ENCODE measurements around the gene ITGB2.

The ITGB2 gene

GRCh38 chr21:44955798-44956175, 35.1 kb upstream of the ITGB2 start:
- no peak for DNase-seq (ENCODE audit: low read depth in 2 of 2, low spot score in 1 of 2)

DNA sequence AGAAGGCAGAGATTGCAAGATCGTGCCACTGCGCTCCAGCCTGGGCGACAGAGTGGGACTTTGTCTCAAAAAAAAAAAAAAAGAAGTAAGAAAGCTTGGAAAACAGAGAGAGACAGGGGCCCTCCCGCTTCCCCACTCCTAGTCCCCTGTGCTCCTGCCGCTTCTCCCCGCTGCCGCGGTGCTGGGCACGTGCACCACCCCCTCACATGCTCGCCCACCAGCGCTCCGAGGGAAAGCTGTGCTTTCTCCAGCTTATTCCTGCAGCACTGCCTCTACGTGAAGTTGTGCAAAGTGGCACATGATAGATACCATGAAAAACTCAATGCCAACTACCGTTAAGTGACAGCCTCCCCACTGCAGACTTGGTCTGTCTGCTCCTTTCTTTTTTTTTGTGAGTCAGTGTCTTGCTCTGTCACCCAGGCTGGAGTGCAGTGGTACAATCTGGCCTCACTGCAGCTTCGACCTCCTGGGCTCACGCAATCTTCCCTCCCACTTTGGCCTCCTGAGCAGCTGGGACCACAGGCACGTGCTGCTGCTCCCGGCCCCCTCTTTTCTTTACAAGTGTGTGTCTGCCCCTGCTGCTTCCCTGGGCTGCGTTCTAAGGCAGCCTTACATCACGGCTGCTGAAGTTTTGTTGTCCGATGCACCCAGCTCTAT, 34.6 kb upstream of the ITGB2 start:
- DNase-seq (ENCODE audit: low read depth in 2 of 2, low spot score in 1 of 2): no peak

DNA sequence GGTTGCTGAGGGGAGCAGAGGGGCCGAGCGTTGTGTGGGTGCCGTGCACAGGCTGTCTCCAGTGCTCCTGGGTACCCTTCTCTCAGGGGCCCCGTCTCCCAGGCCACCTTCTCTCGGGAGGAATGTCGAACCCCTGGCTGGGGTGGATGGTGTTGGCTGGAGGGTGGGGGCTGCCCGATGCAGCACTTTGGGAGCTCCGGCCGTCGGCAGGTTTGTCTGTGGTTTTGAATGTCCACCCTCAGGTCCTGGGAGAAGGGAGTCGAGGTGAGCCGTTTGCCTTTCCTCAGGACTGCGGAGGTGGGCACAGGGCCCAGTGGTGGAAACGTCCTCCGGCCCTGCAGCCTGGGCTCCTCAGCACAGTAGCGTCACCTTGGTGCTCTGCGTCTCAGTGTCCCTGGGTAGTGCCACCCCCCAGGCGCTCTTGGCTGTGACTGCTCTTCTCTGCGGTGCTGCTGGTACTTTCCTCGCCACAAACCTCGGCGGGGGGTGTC, 33.6 kb upstream of the ITGB2 start:
- DNase-seq (ENCODE audit: low read depth in 2 of 2, low spot score in 1 of 2): no peak

DNA sequence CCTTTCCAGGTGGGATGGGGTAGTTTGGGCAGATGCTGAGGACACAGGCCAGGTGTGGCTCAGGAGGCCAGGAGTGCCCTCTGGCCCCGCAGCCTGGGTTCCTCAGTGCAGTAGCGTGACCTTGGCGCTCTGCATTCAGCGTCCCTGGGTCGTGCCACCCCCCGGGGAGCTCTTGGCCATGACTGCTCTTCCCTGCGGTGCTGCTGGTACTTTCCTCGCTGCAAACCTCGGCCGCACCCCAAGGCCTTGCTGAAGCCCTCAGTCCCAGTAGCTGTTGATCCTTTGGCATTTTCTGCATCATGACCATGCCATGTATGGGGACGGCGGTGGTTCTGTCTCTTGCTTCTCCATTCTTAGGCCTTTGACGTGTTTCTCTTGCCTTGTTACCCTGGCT, 32.9 kb upstream of the ITGB2 start:
- DNase-seq (ENCODE audit: low read depth in 2 of 2, low spot score in 1 of 2): no peak

- no peak for DNase-seq (ENCODE audit: low read depth in 2 of 2, low spot score in 1 of 2)
Measured at GRCh38 chr21:44952929-44953627, 32.4 kb upstream of the ITGB2 start.

GRCh38 chr21:44952116-44952928, 31.6 kb upstream of the ITGB2 start:
- DNase-seq (ENCODE audit: low read depth in 2 of 2, low spot score in 1 of 2): no peak

- no peak for DNase-seq (ENCODE audit: low read depth in 2 of 2, low spot score in 1 of 2)
Measured at GRCh38 chr21:44951186-44951915, 30.7 kb upstream of the ITGB2 start.

- no peak for DNase-seq (ENCODE audit: low read depth in 2 of 2, low spot score in 1 of 2)
Measured at GRCh38 chr21:44950351-44950750, 29.7 kb upstream of the ITGB2 start.

DNA sequence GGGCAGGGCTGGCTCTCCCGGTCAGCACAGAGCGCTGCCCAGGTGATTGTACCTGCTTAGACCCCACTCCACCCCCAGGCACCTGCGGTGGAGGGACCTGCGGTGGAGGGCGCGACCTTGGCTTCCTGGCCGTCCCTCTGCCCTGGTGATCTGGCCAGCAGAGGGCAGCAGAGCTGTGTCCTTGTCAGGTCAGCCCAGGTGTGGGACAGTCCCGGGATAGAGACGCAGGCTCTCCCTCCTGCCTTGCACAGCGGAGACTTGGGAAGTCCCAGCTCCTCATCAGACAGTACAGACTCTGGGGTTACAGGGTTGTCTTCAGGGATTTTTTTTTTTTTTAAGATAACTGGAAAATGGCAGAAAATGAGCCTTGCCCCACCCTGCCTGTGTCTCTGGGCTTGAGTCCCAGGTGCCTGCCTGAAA, 29.1 kb upstream of the ITGB2 start:
- DNase-seq (ENCODE audit: low read depth in 2 of 2, low spot score in 1 of 2): peak; percentile 67 to 76

DNA sequence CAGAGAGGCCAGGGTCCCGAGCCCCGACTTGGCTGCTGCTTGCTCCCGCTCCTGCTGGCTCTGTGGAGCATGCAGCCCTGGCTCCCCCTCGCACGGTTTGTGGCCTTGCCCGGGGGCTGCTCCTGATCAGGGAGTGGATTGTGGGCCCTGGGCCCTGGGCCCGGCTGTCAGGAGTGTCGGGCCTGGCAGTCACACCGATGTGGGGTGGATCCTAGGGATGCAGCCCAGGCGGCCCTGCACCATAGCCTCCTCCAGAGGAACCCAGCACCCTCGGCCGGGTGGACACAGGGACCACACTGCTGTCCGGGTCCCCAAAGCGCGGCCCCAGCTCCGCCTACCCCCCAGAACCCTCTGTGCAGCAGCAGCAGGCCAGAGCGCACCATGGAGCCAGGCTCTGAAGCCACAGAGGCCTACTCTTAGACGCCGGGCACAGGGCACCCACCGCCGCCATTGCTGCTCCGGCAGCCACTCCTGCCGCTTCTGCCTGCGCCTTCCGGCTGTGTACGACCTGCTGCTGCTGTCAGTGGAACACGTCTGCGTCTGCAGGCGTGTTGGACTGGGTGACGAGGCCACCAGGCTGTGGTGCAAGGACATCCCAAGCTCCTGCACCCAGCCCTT, 28.6 kb upstream of the ITGB2 start:
- no peak for DNase-seq (ENCODE audit: low read depth in 2 of 2, low spot score in 1 of 2)

DNA sequence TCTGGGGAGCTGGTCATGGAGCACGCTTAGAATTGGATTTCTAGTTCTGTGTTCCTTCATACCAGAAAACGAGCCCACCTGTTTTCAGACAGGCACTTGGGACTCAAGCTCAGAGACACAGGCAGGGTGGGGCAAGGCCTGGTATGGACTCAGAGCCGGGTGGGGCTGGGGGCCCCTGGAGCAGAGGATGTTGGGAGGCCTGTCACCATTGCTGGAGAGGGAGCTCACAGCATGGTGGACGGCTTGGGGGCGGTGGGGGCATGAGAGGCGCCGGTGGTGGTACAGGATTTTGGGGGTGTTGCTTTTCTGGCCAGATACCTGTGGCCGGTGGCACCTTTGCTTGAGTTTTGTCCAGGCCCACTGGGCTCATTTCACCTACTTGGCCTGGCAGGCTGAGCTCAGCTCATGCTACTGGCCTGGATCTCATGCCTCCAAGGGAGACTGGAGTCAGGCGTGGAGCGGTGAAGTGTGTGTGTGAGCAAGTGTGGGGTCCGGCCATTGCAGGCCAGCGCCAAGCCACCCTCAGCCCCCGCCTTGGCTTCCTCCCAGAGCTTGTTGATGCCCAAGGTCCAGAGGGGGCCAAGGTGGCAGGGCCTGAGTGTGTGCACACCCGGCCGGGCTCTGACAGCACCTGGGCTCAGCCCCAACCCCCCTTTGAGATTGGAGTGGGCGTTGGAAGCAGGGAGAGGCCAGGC, 27.9 kb upstream of the ITGB2 start:
- no peak for DNase-seq (ENCODE audit: low read depth in 2 of 2, low spot score in 1 of 2)

DNA sequence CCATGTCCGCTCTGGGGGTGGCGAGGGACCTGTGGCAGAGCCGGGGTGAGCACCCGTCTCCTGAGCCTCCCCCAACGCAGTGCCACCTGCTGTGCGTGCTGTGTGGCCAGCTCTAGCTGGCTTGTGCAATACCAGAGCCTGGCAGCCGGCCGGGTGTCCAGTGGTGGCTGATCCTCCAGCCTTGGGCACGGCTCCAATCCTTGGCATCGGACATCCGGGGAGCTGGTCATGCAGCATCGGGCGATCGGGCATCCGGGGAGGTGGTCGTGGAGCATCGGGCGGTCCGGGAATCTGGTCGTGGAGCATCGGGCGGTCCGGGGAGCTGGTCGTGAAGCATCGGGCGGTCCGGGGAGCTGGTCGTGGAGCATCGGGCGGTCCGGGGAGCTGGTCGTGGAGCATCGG, 27.2 kb upstream of the ITGB2 start:
- DNase-seq (ENCODE audit: low read depth in 2 of 2, low spot score in 1 of 2): no peak

GRCh38 chr21:44947111-44947929, 26.6 kb upstream of the ITGB2 start:
- no peak for DNase-seq (ENCODE audit: low read depth in 2 of 2, low spot score in 1 of 2)

DNA sequence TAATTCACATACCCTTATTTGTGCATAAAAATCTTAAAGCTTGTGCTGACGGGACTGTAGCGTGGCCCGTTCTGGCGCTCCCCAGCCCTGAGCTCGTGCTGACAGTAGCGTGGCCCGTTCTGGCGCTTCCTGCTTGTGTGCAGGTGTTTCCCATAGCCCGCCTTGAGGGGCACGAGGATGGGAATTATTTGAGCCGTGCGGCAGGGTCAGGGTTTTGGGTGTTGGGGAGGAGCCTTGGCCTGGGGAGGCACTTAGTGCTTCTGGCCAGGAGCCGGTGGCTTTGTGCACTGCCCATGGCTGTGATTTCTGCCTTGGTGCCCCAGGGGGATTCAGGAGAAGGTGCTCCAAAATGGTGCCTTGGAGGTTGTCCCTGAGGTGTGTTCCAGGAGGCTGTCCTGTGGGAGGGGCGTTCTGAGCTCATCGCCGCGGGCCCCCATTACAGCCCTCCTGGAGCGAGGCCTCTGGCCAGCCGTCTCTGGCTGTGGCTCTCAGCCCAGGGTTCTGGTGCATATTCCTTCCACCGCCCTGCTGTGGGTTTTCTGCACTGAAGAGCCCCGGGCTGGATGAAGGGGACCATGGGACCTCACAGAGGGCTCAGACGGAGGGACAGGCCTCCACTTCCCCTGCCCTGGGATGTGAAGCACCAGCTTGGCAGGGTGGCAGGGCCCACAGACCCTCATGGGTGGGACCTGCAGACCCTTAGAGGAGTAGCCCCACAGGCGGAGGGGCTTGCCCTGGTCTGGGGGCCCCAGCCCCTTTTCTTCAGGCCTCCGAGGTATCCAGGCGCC, 25.7 kb upstream of the ITGB2 start:
- no peak for DNase-seq (ENCODE audit: low read depth in 2 of 2, low spot score in 1 of 2)

GRCh38 chr21:44944596-44944995, 23.9 kb upstream of the ITGB2 start:
- no peak for DNase-seq (ENCODE audit: low read depth in 2 of 2, low spot score in 1 of 2)

DNA sequence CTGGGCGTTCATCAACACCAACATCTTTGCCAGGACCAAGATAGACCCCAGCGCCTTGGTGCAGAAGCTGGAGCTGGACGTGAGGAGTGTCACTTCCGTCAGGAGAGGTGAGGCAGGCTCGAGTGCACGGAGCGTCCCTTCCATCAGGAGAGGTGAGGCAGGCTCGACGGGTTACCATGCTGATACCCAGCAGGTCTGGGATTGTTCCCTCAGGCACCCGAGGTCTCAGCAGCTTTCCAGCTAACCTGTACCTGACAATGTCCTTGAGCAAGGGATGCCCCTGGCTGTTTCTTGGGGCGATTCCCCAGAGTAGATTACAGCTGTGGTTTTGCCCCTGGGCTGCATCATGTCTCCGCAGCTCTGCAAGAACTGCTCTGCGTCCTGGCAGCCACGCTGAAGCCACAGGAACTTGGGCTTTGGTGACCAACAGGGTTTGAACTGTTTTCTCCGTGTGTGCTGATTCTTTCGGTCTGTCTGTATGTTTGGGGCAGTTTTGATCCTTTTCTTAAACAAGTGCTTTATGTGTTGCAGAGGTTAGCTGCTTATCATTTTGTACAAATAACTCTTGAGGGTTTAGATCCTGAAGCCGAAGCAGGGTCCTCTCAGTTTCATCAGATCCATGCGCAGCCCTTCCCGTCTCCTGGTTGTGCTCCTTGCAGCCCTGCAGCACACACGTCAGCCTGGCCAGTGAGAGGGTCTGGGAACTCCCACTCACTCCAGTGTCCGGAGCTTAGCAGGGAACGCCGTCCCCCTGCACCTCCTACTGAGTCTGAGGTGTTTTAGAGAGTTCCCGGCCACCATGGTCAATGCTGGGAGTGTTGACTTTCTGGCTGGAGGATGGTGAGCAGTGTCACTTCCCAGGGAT, 23.2 kb upstream of the ITGB2 start:
- no peak for DNase-seq (ENCODE audit: low read depth in 2 of 2, low spot score in 1 of 2)

DNA sequence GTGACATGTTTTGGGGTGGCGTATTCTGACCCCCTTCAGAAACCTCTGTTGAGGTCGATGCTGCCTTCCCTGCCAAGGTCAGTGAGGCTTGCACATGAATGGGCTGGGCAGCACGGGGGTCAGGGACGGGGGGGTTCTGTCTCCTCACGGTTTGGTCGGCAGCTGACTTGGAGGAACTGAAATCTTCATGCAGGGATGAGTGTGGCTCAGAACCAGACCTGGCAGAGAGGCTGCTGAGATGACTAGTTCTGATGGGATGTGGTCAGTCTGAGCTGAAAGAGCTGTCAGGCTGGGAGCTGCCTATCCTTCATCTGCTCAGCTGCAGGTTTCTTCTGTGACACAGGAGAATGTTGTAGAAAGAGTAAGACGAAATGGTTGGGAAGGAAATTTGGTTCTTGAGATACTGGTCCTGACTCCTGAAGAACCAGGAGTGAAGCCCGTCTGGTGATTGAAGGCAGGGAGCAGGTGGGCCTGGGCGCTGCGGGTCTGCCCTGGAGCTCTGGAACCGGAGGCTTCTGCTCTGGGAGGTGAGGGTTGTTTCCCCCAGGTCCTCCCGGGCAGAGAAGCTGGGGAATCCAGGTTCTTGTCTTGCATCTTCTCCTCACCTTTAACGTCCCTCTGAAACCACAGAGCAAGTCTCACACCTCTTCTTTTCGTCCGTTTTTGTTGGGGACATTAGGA, 22.4 kb upstream of the ITGB2 start:
- DNase-seq (ENCODE audit: low read depth in 2 of 2, low spot score in 1 of 2): no peak

All from stimulated activated CD8-positive, alpha-beta memory T cell treated with anti-CD3 and anti-CD28 coated beads, Interleukin-4, amount 100 ng/mL, for 1 hour (primary cell).